Left cardiac atrium (tissue), 4 donors: ENCODE measurements around the gene ADGRL3. TPM values are rescaled to one million over a fixed set of nuclear protein-coding genes. Genes with fewer than 3 reads are reported as not detected.

Source experiments
- ATAC-seq, 2 donors: fragments of 200-7000 bp; cut with Tn5 transposase; one replicate each; pipeline ENCODE4 v1.9.1; 2020; ENCODE audit warnings: mild to moderate bottlenecking in 2 of 2, moderate library complexity in 2 of 2
- DNase-seq: peaks from one replicate; pipeline ENCODE4 v3.0.0-alpha.2; 2020
- intact Hi-C, 2 donors: fragments of 100-400 bp; cut with DNase I; formaldehyde crosslinking; loops; one replicate each; pipeline versions ENCODE4 v1.14.1 to v1.15.1; 2022 to 2023
- total RNA-seq, 2 donors: library from RNA; stranded (reverse); fragmentation: NEBNext Ultra II Directional; extraction: Animal tissue kit (Norgen Biotek cat#: 25700); gene quantifications; one replicate each; pipeline ENCODE4 v1.2.1, GENCODE V29; 2021
- donor health status: DM: no; HTN: yes; CAD: no.
- donor health status: DM: no; HTN: yes; CAD: no; lungs with severe emphysema.
- donor health status: DM: yes; HTN: yes; CAD: no.
- donor health status: Dilated cardiomyopathy.

ADGRL3 gene
- total RNA-seq, 2 donors from 2014 or later: 3.7 to 4.9 TPM

- no peak for DNase-seq
- peak; percentile 70 to 78 for ATAC-seq
- intact Hi-C loops: no loop called here
Measured at GRCh38 chr4:61273233-61273632, 73.1 kb downstream of the ADGRL3 start.

GRCh38 chr4:61274286-61274685 lies 74.2 kb downstream of the ADGRL3 start:
- intact Hi-C loops: no loop called here
- no peak for DNase-seq
- ATAC-seq: no peak

- ATAC-seq (no peak), DNase-seq (no peak)
- intact Hi-C loops: no loop called here
Measured at GRCh38 chr4:61275241-61275640, 75.1 kb downstream of the ADGRL3 start.

GRCh38 chr4:61276029-61276428 lies 75.9 kb downstream of the ADGRL3 start:
- intact Hi-C loops: no loop called here
- ATAC-seq (no peak), DNase-seq (no peak)

GRCh38 chr4:61277785-61278760 lies 77.9 kb downstream of the ADGRL3 start:
- no peak for DNase-seq
- intact Hi-C loops: no loop called here

GRCh38 chr4:61292322-61292721 lies 92.2 kb downstream of the ADGRL3 start:
- DNase-seq (no peak), ATAC-seq (no peak)
- intact Hi-C loops: no loop called here

More at GRCh38 chr4:61277785-61278760, 77.9 kb downstream of the ADGRL3 start:
- no peak for ATAC-seq

- DNase-seq: no peak
- intact Hi-C loops: no loop called here
- ATAC-seq: no peak
Measured at GRCh38 chr4:61293707-61294400, 93.7 kb downstream of the ADGRL3 start.

- intact Hi-C loops: no loop called here
- DNase-seq (no peak), ATAC-seq (no peak)
Measured at GRCh38 chr4:61294936-61295335, 94.8 kb downstream of the ADGRL3 start.

GRCh38 chr4:61296144-61296543 lies 96.0 kb downstream of the ADGRL3 start:
- ATAC-seq (no peak), DNase-seq (no peak)
- intact Hi-C loops: no loop called here

GRCh38 chr4:61298178-61298740 lies 98.1 kb downstream of the ADGRL3 start:
- intact Hi-C loops: no loop called here
- DNase-seq: no peak
- ATAC-seq: no peak

- intact Hi-C loops: no loop called here
- ATAC-seq (no peak), DNase-seq (no peak)
Measured at GRCh38 chr4:61299316-61299715, 99.2 kb downstream of the ADGRL3 start.

GRCh38 chr4:61300266-61300844 lies 100.2 kb downstream of the ADGRL3 start:
- DNase-seq (no peak), ATAC-seq (no peak)
- intact Hi-C loops: no loop called here

GRCh38 chr4:61301271-61301670 lies 101.1 kb downstream of the ADGRL3 start:
- DNase-seq (no peak), ATAC-seq (no peak)
- intact Hi-C loops: no loop called here

GRCh38 chr4:61308033-61308432 lies 107.9 kb downstream of the ADGRL3 start:
- ATAC-seq (no peak), DNase-seq (no peak)
- intact Hi-C loops: no loop called here

- no peak for DNase-seq
- intact Hi-C loops: no loop called here
Measured at GRCh38 chr4:61309616-61310015, 109.5 kb downstream of the ADGRL3 start.

GRCh38 chr4:61312526-61312925 lies 112.4 kb downstream of the ADGRL3 start:
- intact Hi-C loops: no loop called here
- DNase-seq (no peak), ATAC-seq (no peak)

More at GRCh38 chr4:61309616-61310015, 109.5 kb downstream of the ADGRL3 start:
- ATAC-seq: no peak

- intact Hi-C loops: no loop called here
- DNase-seq: no peak
- ATAC-seq: no peak
Measured at GRCh38 chr4:61318431-61318830, 118.3 kb downstream of the ADGRL3 start.

- intact Hi-C loops: no loop called here
- no peak for DNase-seq
- ATAC-seq: no peak
Measured at GRCh38 chr4:61319156-61319555, 119.0 kb downstream of the ADGRL3 start.

- no peak for DNase-seq
- intact Hi-C loops: no loop called here
- no peak for ATAC-seq
Measured at GRCh38 chr4:61320154-61320553, 120.0 kb downstream of the ADGRL3 start.

GRCh38 chr4:61320631-61321030 lies 120.5 kb downstream of the ADGRL3 start:
- ATAC-seq: no peak
- intact Hi-C loops: no loop called here
- DNase-seq: no peak
